Activated CD8-positive, alpha-beta memory T cell treated with anti-CD3 and anti-CD28 coated beads, Interleukin-2, amount 50 U/mL, for 24 hours (primary cell): ENCODE data around the gene PIGT.
"Not testable (repeated sequence)": the region's sequence is repeated elsewhere in the genome, so short reads cannot be mapped to it uniquely, and the experiment has no call there.

ENCODE experiments used
- DNase-seq: peaks from one replicate; pipeline ENCODE4 v3.0.0-alpha.2; 2020; ENCODE audit errors: extremely low read depth

PIGT gene

GRCh38 chr20:45462711-45463509, 47.0 kb downstream of the PIGT start:
- no peak for DNase-seq

GRCh38 chr20:45463709-45464108, 47.8 kb downstream of the PIGT start:
- no peak for DNase-seq

GRCh38 chr20:45465491-45466266, 49.7 kb downstream of the PIGT start:
- no peak for DNase-seq

- no peak for DNase-seq
Measured at GRCh38 chr20:45467172-45467571, 51.2 kb downstream of the PIGT start.

GRCh38 chr20:45467861-45468260, 51.9 kb downstream of the PIGT start:
- no peak for DNase-seq

- DNase-seq: no peak
Measured at GRCh38 chr20:45469336-45470261, 53.7 kb downstream of the PIGT start, which contains the start of gene WFDC2. WFDC2 (plus strand) TSS chr20:45469753; CDS start chr20:45469782, 29 bp downstream.

- no peak for DNase-seq
Measured at GRCh38 chr20:45470262-45470931, 54.5 kb downstream of the PIGT start.

- DNase-seq: no peak
Measured at GRCh38 chr20:45470937-45471336, 55.0 kb downstream of the PIGT start.

GRCh38 chr20:45472286-45472685, 56.3 kb downstream of the PIGT start:
- DNase-seq: not testable (repeated sequence)
